Stimulated activated CD4-positive, alpha-beta T cell treated with anti-CD3 and anti-CD28 coated beads, Interleukin-12 subunit alpha, Interleukin-12 subunit beta, amount 100 ng/mL, for 24 hours (primary cell): ENCODE measurements around the gene KBTBD4.
"Not testable (repeated sequence)": the region's sequence is repeated elsewhere in the genome, so short reads cannot be mapped to it uniquely, and the experiment has no call there.

ENCODE experiments used
- DNase-seq, 2 experiments: peaks; one replicate each; pipeline ENCODE4 v3.0.0-alpha.2; 2020; ENCODE audit warnings: low read depth in 2 of 2

KBTBD4 gene

GRCh38 chr11:47589977-47590861, 11.4 kb upstream of the KBTBD4 start:
- DNase-seq: no peak

DNA sequence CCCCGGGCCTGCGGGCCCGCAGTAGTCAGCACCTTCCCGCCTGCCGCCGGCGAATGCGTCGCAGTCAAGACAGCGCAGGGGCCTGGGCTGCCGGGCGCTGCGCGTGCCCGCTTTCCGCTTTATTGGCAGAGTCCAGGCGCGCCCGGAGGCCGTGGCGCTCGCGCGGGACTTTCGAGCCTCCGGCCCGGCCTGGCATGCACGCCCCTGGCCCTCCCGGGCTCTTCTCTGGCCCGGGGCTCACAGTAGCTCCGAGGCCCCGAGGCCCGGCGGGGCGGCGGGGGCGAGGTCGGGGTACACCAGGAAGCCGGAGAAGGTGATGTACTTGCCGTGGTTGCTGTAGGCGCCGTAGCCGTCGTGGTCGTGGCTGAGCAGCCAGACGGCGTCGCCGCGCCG, 10.8 kb upstream of the KBTBD4 start:
- DNase-seq: no peak

GRCh38 chr11:47589118-47589517, 10.3 kb upstream of the KBTBD4 start:
- no peak for DNase-seq

- DNase-seq: no peak
These were observed 9.1 kb upstream of the KBTBD4 start for GRCh38 chr11:47587723-47588326.

DNA sequence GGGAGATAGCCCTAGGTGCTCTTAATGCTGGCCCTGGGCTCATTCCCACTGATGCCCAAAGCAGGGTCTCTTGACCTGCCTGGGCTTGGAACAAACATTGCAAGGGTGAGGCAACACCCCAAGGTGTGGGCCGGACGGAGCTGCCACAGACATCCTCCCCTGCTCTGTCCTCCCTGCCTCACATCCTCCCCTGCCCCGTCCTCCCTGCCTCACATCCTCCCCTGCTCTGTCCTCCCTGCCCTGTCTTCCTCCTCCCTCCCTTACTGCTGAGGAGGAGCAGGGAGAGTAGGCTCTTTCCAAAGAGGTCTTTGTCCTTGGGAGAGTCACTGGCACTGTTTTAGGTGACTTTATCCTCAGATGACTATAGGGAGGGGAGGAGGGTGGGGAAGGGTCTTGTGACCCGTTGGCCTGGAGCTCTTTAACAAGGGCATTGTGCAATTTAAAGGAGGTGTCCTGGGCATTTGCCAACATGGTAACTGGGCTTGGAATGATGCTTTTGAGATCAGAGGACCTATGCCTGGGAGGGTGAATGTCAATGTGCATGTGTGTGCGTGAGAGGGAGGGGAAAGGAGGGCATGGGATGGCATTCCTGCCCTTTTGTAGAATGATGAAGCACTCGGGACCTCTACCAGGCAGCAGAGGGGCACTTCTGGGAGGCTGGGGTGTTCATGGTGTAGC, 8.4 kb upstream of the KBTBD4 start:
- no peak for DNase-seq

DNA sequence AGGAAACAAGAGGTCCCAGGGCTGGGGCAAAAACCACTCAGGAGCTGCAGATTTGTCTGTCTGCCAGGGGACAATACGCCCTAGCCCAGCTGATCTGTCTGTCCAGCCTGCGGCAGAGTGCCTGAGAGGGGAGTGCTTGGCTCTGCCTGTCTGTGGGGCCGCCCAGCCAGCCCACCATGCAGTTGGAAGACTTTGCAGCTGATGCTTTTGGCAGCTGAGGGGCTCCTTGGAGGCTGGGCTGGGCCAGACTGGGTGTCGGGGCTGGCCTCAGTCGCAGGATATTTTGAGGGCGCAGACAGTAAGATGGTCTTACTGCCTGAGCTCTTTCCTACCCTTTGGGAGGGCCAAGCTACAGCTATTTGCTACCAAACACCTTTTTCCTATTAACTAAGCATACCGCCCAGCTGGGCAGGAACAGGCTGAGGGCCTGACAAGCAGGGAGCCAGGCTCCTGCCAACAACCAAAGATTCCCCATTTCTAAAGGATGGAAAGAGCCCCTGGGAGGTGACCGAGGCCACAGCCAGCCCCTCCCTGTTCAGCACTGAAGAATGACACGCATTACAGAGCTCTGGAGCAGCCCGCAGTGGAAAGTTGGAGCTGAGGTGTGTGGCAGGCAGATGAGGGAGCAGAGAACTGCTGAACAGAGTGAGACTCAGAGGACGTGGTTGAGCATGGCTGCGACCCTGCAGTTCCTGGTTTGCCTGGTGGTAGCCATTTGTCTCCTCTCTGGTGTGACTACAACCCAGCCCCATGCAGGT, 7.5 kb upstream of the KBTBD4 start, which contains the start of gene FAM180B:
Gene FAM180B, plus strand, starts transcription at position 581 of the 758 bp plus-strand sequence. Its CDS starts 91 bp downstream, at position 672.
- DNase-seq: no peak

DNA sequence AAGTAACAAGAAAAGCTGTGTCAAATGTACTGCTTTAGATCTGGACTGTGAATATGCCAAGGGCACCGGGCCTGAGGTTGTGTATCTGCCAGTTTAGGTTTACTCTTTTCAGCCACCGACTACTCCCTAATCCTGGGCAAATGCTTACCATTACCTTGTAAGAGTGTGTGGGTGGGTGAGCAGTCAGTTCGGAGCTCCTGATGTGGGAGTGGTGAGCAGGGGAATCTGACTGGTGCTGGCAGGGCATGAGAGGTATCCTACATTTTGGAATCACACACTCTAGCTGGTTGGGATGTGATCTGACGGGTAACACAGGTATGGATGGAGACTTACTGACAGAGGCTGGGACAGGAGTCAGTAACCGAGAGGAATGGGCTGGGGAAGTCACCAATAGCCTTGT, 5.1 kb upstream of the KBTBD4 start:
- no peak for DNase-seq

DNA sequence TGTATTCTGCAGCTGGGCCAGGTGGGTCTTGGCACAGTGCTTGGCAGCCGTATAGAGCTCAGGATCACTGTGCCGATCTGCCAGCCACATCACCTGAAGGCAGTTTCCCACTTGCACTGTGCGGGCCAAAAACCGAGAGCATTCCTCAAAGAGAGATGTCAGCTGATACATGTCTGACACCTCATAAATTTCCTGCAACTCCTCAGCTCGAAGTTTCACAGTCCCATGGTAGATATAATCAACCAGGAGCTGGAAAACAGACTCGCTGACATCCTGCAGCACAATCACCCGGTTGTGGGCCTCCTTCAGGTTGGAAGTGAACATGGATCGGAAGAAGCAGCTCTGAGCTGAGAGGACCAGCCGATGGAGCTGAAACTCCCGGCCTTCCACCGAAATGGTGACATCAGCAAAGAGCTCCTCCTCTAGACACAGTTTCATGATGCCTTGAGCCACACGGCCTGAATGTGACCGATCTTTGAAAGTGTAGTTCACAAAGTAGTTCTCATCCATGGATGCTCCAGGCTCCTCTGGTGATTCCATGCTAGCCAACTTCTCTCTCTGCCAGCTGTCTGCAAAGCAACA, 1.2 kb downstream of the KBTBD4 start:
- DNase-seq: no peak

DNA sequence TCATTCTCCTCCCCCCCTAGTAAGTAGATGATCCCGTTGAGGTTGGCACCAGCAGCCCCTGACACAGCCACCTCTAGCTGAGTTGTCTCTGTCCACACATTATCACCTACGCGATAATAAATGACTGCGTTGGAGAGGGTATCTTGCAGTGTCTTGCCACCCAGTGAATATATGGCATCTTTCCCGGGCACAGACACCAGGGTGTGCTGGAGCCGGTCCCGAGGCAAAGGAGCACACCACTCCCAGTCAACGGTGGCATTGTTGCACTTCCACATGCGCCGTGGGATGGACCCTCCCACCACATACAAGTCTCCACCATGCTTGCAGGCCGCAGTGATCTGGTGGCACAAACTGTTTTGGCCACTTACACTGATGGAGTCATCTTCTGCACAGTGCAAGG, 5.4 kb downstream of the KBTBD4 start:
- no peak for DNase-seq

DNA sequence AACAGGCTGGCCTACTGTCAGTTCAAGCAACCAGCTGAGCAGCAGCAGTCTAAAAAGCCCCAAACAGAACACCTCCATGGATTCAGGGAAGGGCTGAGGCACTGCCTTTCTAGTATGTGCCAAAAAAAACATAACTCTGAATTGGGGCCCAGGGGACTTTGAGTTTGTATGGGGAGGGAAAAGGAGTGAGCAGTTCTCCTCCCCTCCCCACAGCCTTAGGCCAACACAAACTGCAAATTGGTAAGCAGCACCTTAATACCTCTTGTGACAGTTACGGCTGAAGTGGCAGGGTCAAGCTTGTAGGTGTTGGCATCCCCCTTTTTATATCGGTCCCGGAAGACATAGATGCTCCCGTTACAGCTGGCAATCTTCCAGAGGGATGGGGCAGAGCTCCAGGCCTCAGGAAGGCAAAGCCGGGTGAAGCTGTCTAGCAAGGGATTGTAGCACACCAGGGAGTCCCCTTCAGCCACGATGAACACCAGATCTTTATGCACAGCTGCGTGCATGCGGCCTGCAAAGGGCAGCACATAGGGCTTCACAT, 6.0 kb downstream of the KBTBD4 start:
- DNase-seq: no peak

DNA sequence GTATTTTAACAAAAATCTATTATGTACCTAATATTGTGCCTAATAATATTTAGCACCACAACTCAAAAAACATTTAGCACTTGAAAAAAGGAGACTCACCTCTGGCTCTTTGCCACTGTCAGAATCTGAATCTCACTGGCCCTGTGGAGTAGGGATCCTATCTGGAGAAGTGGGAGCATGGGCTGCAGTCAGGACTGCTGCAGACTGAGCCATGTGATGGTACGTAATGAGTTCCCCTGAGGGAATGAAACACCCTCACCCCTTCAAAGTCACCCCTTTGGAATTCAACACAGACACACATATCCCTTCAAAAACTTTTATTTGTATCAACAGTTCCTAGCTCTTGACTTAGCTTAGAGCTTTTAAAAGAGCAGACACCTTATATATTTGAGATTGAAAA, 6.9 kb downstream of the KBTBD4 start:
- no peak for DNase-seq

DNA sequence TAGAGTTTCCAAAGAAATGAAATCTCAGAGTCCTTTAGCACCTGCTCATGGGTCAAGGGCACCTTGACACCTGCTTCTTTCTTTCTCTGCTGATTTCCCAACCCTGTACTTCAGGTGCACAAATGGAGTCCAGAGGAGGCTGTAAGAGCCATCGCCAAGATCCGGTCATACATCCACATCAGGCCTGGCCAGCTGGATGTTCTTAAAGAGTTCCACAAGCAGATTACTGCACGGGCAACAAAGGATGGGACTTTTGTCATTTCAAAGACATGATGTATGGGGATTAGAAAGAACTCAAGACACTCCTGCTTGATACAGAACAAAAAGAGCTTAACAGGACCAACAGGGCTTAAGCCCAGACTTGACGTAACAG, 7.4 kb downstream of the KBTBD4 start:
- DNase-seq: no peak

- no peak for DNase-seq
These were observed 8.0 kb downstream of the KBTBD4 start for GRCh38 chr11:47570651-47571356.

DNA sequence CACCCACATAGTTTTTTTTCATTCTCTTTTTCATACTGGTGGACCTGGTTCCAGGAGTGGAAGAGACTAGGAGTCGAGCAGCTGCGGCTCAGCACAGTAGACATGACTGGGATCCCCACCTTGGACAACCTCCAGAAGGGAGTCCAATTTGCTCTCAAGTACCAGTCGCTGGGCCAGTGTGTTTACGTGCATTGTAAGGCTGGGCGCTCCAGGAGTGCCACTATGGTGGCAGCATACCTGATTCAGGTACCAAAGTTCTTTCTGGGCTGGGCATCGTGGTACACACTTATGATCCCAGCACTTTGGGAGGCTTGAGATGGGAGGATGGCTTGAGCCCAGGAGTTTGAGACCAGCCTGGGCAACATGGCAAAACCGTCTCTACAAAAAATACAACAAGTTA, 9.1 kb downstream of the KBTBD4 start:
- no peak for DNase-seq

- DNase-seq: no peak
These were observed 12.5 kb downstream of the KBTBD4 start for GRCh38 chr11:47566149-47566698.

DNA sequence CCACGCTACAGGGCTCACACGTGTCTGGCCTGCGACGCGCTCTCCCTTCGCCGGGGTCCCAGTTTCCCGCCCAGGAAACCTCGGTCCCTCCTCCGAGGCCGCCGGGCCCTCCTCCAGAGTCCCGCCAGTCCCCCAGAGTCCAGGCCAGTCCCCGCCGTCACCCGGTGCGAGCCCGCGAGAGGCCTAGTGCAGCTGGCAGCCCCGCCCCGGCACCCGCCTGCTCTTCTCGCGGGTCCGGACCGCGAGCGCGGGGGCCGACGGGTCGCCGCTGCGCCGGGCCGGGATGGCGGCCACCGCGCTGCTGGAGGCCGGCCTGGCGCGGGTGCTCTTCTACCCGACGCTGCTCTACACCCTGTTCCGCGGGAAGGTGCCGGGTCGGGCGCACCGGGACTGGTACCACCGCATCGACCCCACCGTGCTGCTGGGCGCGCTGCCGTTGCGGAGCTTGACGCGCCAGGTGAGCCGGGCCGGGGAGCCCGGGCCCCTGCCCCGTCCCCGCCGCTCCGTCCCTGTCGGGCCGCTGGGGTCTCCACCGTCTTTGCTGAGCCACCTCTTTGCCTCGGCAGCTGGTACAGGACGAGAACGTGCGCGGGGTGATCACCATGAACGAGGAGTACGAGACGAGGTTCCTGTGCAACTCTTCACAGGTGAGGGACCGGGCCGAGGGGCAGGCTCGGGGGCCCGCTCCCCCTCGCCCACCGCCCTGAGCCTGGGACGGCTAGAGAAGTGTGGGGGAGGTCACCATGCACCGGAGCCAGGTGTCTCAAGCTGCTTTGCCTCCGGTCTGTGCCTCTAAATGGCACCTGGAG, 13.2 kb downstream of the KBTBD4 start, which contains the start of gene PTPMT1:
Gene PTPMT1, plus strand, starts transcription at position 260 of the 809 bp plus-strand sequence. Its CDS starts 24 bp downstream, at position 284.
- peak; percentile 40 to 63 for DNase-seq

DNA sequence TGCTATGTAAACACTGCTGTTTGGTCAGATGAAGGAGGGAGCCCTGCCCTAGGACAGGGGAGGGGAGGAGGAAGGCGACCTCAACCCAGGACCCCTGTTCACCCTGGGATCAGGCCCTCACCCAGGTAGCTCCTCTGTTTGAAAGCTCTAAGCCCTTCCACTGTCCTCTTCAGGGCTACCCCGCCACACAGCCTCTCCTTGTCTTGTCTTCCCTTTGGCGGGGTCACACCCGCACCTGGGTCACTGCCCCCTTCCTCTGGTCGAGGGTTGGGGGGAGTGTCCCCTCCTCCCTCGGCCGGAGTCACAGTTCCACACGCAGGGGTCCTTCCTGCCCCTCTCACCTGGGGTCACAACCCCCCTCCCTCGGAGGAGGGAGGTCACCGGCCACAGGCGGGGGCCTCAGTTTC, 13.8 kb downstream of the KBTBD4 start:
- DNase-seq: no peak

DNA sequence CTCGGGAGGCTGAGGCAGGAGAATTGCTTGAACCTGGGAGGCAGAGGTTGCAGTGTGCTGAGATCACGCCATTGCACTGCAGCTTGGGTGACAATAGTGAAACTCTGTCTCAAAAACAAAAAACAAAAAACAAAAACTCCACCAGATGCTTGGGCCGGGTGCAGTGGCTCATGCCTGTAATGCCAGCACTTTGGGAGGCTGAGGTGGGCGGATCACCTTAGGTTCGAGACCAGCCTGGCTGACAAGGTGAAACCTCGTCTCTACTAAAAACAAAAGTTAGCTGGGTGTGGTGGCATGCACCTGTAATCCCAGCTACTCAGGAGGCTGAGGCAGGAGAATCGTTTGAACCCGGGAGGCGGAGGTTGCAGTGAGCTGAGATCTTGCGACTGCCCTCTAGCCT, 14.4 kb downstream of the KBTBD4 start:
- DNase-seq: not testable (repeated sequence)

GRCh38 chr11:47562393-47562792, 16.4 kb downstream of the KBTBD4 start:
- DNase-seq: not testable (repeated sequence)
